Measurements from ENCODE around the gene RTL5.
A peak's percentile ranks its signal among the peaks of the same experiment; 100 is the strongest.

RTL5 gene

DNA sequence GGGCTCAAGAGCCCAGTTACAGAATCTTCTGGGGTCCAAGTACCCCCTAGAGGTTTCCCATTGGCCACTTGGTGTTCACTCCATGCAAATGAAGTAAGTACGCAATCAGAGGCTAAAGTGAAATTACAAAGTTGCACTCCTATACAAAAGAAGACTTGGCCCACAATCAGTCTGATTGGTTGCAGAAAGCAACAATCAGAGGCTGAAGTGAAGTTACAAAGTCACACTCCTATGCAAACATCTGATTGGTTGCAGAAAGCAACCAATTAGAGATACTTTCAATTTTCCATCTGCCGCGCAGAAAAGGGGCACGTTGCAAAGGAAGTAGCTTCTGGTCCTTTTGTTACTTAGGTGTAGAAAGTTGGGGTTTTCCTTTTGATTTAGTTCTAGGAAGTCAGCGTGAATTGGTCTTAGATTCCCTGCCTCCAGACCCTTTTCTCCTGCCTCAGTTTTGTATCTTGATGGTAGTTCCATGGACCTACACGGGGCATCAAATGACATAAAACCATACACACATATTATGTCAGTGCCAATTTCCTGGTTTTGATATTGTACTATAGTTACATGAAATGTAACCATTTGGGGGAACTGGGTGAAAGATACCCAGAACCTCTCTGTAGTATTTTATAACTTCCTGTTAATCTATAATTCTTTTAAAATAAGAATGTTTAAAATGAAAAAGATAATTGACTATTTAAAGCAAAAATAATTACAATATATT is 37.5 kb upstream of the RTL5 start:
- Histone ChIP-seq H4K20me1 (ENCODE audit: insufficient read depth, low read length, poor library complexity, severe bottlenecking) (no peaks in the 10 kb centered on the region), H3F3A (ENCODE audit: low read depth) (no peaks in the 10 kb centered on the region), H3K9me3 (ENCODE audit: insufficient read depth, low read depth, low read length) (no peaks in the 10 kb centered on the region), H3K4me3 (ENCODE audit: low read length, poor library complexity, severe bottlenecking) (no peak overlapping the region), H3K79me2 (ENCODE audit: insufficient read depth, low read length) (no peaks in the 10 kb centered on the region), H3K9ac (ENCODE audit: low read depth, low read length, poor library complexity, severe bottlenecking) (no peak overlapping the region), H3K36me3 (ENCODE audit: insufficient read depth, low read length) (no peaks in the 10 kb centered on the region), H3K4me1 (ENCODE audit: insufficient read depth, low read length, poor library complexity, severe bottlenecking) (no peaks in the 10 kb centered on the region), H3K27me3 (ENCODE audit: insufficient read depth, low read length, poor library complexity, severe bottlenecking) (no peaks in the 10 kb centered on the region), H3K9me2 (replicated peaks; ENCODE audit: low read depth, low read length) (no peaks in the 10 kb centered on the region), H3K4me2 (ENCODE audit: low read depth, low read length, poor library complexity, severe bottlenecking) (no peak overlapping the region), H2AFZ (ENCODE audit: low read length) (peak overlapping the region; percentile 64; the same call in 1 of the 2 replicates)
- TF ChIP-seq, protein P1, sequence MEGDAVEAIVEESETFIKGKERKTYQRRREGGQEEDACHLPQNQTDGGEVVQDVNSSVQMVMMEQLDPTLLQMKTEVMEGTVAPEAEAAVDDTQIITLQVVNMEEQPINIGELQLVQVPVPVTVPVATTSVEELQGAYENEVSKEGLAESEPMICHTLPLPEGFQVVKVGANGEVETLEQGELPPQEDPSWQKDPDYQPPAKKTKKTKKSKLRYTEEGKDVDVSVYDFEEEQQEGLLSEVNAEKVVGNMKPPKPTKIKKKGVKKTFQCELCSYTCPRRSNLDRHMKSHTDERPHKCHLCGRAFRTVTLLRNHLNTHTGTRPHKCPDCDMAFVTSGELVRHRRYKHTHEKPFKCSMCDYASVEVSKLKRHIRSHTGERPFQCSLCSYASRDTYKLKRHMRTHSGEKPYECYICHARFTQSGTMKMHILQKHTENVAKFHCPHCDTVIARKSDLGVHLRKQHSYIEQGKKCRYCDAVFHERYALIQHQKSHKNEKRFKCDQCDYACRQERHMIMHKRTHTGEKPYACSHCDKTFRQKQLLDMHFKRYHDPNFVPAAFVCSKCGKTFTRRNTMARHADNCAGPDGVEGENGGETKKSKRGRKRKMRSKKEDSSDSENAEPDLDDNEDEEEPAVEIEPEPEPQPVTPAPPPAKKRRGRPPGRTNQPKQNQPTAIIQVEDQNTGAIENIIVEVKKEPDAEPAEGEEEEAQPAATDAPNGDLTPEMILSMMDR (conservative IDR thresholded peaks at IDR 0.05; ENCODE audit: low read length), result no peak
- TF ChIP-seq EZH2phosphoT487 (IDR thresholded peaks at IDR 0.05; ENCODE audit: borderline replicate concordance), result no peak

GRCh38 chrX:72165551-72165950 is 33.8 kb upstream of the RTL5 start:
- Histone ChIP-seq H3K4me1 (ENCODE audit: insufficient read depth, low read length, poor library complexity, severe bottlenecking) (no peaks in the 10 kb centered on the region), H3K79me2 (ENCODE audit: insufficient read depth, low read length) (no peaks in the 10 kb centered on the region), H3K4me2 (ENCODE audit: low read depth, low read length, poor library complexity, severe bottlenecking) (no peak overlapping the region), H3K9me3 (ENCODE audit: insufficient read depth, low read depth, low read length) (no peaks in the 10 kb centered on the region), H3K27me3 (ENCODE audit: insufficient read depth, low read length, poor library complexity, severe bottlenecking) (no peaks in the 10 kb centered on the region), H3F3A (ENCODE audit: low read depth) (no peaks in the 10 kb centered on the region), H3K9ac (ENCODE audit: low read depth, low read length, poor library complexity, severe bottlenecking) (no peak overlapping the region), H2AFZ (ENCODE audit: low read length) (no peak overlapping the region), H4K20me1 (ENCODE audit: insufficient read depth, low read length, poor library complexity, severe bottlenecking) (no peaks in the 10 kb centered on the region), H3K4me3 (ENCODE audit: low read length, poor library complexity, severe bottlenecking) (no peak overlapping the region), H3K36me3 (ENCODE audit: insufficient read depth, low read length) (no peaks in the 10 kb centered on the region), H3K9me2 (replicated peaks; ENCODE audit: low read depth, low read length) (no peaks in the 10 kb centered on the region)
- TF ChIP-seq EZH2phosphoT487 (IDR thresholded peaks at IDR 0.05; ENCODE audit: borderline replicate concordance), result no peak
- TF ChIP-seq, protein P1 (conservative IDR thresholded peaks at IDR 0.05; ENCODE audit: low read length), result no peak

- no peaks in the 10 kb centered on the region for H3K9me2 ChIP-seq (replicated peaks; ENCODE audit: low read depth, low read length)
- TF ChIP-seq, protein P1 (conservative IDR thresholded peaks at IDR 0.05; ENCODE audit: low read length), result no peak
- TF ChIP-seq EZH2phosphoT487 (IDR thresholded peaks at IDR 0.05; ENCODE audit: borderline replicate concordance), result no peak
- H3K27me3 ChIP-seq (ENCODE audit: insufficient read depth, low read length, poor library complexity, severe bottlenecking), result no peaks in the 10 kb centered on the region
- H3K79me2 ChIP-seq (ENCODE audit: insufficient read depth, low read length), result no peaks in the 10 kb centered on the region
- H3K4me2 ChIP-seq (ENCODE audit: low read depth, low read length, poor library complexity, severe bottlenecking), result no peak overlapping the region
- no peaks in the 10 kb centered on the region for H3K9me3 ChIP-seq (ENCODE audit: insufficient read depth, low read depth, low read length)
- H3K9ac ChIP-seq (ENCODE audit: low read depth, low read length, poor library complexity, severe bottlenecking), result no peak overlapping the region
- H2AFZ ChIP-seq (ENCODE audit: low read length), result no peak overlapping the region
- no peaks in the 10 kb centered on the region for H3K36me3 ChIP-seq (ENCODE audit: insufficient read depth, low read length)
- H3K4me3 ChIP-seq (ENCODE audit: low read length, poor library complexity, severe bottlenecking), result no peak overlapping the region
- no peaks in the 10 kb centered on the region for H4K20me1 ChIP-seq (ENCODE audit: insufficient read depth, low read length, poor library complexity, severe bottlenecking)
- H3F3A ChIP-seq (ENCODE audit: low read depth), result no peaks in the 10 kb centered on the region
- H3K4me1 ChIP-seq (ENCODE audit: insufficient read depth, low read length, poor library complexity, severe bottlenecking), result no peaks in the 10 kb centered on the region
Measured at GRCh38 chrX:72159769-72160168, 28.1 kb upstream of the RTL5 start.
